Right lobe of liver (tissue), 4 donors: ENCODE results near the gene COLEC12.

Experiments used
- CTCF ChIP-seq, 4 donors: fragments of 200-600 bp in 3 of 4; fragments of 450-650 bp in 1 of 4; IDR thresholded peaks; one replicate each; pipeline versions ENCODE4 v1.5.1 to v1.8.0; 2016 to 2022; ENCODE audit warnings: antibody characterized with exemption in 4 of 4, mild to moderate bottlenecking in 2 of 4
- POLR2A ChIP-seq: fragments of 450-650 bp; IDR thresholded peaks from one replicate; pipeline ENCODE4 v1.6.1; 2017; ENCODE audit warnings: antibody characterized with exemption, mild to moderate bottlenecking
- donor health status: DM: no; HTN: no; CAD: no.
- donor health status: DM: no; HTN: no; CAD: no.
- donor health status: DM: no; HTN: yes; CAD: no.

- TF ChIP-seq CTCF (IDR thresholded peaks at IDR 0.05): no peak
- no peak for TF ChIP-seq POLR2A
Measured at GRCh38 chr18:363301-364085, 137.0 kb downstream of the COLEC12 start.
